ENCODE measurements around the gene OR6C2.

The OR6C2 gene

DNA sequence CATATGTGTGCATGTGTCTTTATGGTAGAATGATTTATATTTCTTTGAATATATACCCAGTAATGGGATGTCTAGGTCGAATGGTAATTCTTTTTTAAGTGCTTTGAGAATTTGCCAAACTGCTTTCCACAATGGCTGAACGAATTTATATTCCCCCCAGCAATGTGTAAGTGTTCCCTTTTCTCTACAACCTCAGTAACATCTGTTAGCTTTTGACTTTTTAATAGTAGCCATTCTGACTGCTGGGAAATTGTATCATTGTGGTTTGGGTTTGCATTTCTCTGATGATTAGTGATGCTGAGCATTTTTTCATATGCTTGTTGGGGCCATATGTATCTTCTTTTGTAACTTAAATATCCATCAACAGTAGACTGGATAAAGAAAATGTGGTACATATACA, 57.7 kb downstream of the OR6C2 start:
- Mint-ChIP-seq H3K4me3 (no peak overlapping the region), H3K36me3 (no peaks in the 10 kb centered on the region), H3K9me3 (no peaks in the 10 kb centered on the region), H3K27me3 (peaks cover 1% of the 10 kb centered on the region), H3K4me1 (peaks cover 9% of the 10 kb centered on the region), H3K27ac (no peak overlapping the region)
- DNase-seq (ENCODE audit: low spot score in 2 of 2) (no peak), ATAC-seq (ENCODE audit: low read depth) (no peak)

All from memory B cell (primary cell).